OCI-LY1 (cell line): ENCODE results near the gene IL15RA.

ENCODE experiments used
- H2AFZ ChIP-seq: fragments of 200-600 bp; sonication (generic), shearing (Covaris generic); 2 replicates; pipeline ENCODE4 v1.6.0; 2014; ENCODE audit warnings: antibody characterized with exemption, mild to moderate bottlenecking, low read length
- H3F3A ChIP-seq: fragments of 200-600 bp; sonication (generic), shearing (Covaris generic); 2 replicates; pipeline ENCODE4 v1.6.0; 2014; ENCODE audit warnings: mild to moderate bottlenecking, antibody characterized with exemption, low read length, moderate library complexity; ENCODE audit not compliant: insufficient read depth
- H3K27ac ChIP-seq: fragments of 200-600 bp; sonication (generic); 2 replicates; pipeline ENCODE4 v1.5.1; 2014; ENCODE audit warnings: low read length, mixed run types, mild to moderate bottlenecking, low read depth; ENCODE audit not compliant: poor library complexity, severe bottlenecking
- H3K27me3 ChIP-seq: fragments of 200-600 bp; sonication (generic); 2 replicates; pipeline ENCODE4 v1.6.0; 2014; ENCODE audit warnings: antibody characterized with exemption, mild to moderate bottlenecking, low read length, moderate library complexity; ENCODE audit not compliant: insufficient read depth
- H3K36me3 ChIP-seq: fragments of 200-600 bp; sonication (generic); 2 replicates; pipeline ENCODE4 v1.6.1; 2014; ENCODE audit warnings: mild to moderate bottlenecking, antibody characterized with exemption, low read length, moderate library complexity, mixed read lengths; ENCODE audit not compliant: insufficient read depth
- H3K4me1 ChIP-seq: fragments of 200-600 bp; sonication (generic); 2 replicates; pipeline ENCODE4 v1.5.1; 2014; ENCODE audit warnings: mild to moderate bottlenecking, low read length, moderate library complexity; ENCODE audit not compliant: insufficient read depth, severe bottlenecking
- H3K4me2 ChIP-seq: fragments of 200-600 bp; sonication (generic), shearing (Covaris generic); 2 replicates; pipeline ENCODE4 v1.6.1; 2014; ENCODE audit warnings: low read length
- H3K4me3 ChIP-seq: fragments of 200-600 bp; sonication (generic); 2 replicates; pipeline ENCODE4 v1.5.1; 2014; ENCODE audit warnings: low read length, low read depth, mild to moderate bottlenecking, mixed read lengths; ENCODE audit not compliant: poor library complexity, severe bottlenecking
- H3K79me2 ChIP-seq: fragments of 200-600 bp; shearing (Covaris generic); 2 replicates; pipeline ENCODE4 v1.6.1; 2016; ENCODE audit warnings: mixed run types, low read length, mixed read lengths; ENCODE audit not compliant: insufficient read depth
- H3K9ac ChIP-seq: fragments of 200-600 bp; sonication (generic), shearing (Covaris generic); 2 replicates; pipeline ENCODE4 v1.6.1; 2014; ENCODE audit warnings: mild to moderate bottlenecking, low read length, mixed read lengths
- H3K9me2 ChIP-seq: fragments of 200-600 bp; sonication (generic), shearing (Covaris generic); 2 replicates; pipeline ENCODE4 v1.6.1; 2014; ENCODE audit warnings: low read depth, mild to moderate bottlenecking, low read length, mixed read lengths
- H3K9me3 ChIP-seq: fragments of 200-600 bp; shearing (Covaris generic); 2 replicates; pipeline ENCODE4 v1.6.1; 2014; ENCODE audit warnings: low read length, mixed read lengths
- H4K20me1 ChIP-seq: fragments of 200-600 bp; sonication (generic), shearing (Covaris generic); 2 replicates; pipeline ENCODE4 v1.6.0; 2016; ENCODE audit warnings: mild to moderate bottlenecking, low read length; ENCODE audit not compliant: insufficient read depth
- CTCF ChIP-seq: fragments of 200-600 bp; sonication (generic), shearing (Covaris generic); IDR thresholded peaks from 2 replicates; pipeline ENCODE4 v1.5.1; 2017; ENCODE audit warnings: mild to moderate bottlenecking, antibody characterized with exemption, low read length, moderate library complexity, mixed read lengths
- EZH2 ChIP-seq: fragments of 200-600 bp; sonication (generic), shearing (Covaris generic); IDR thresholded peaks from 2 replicates; pipeline ENCODE4 v1.8.0; 2017; ENCODE audit warnings: borderline replicate concordance, mixed run types, mild to moderate bottlenecking, antibody characterized with exemption, low read length, moderate library complexity, mixed read lengths

Gene IL15RA

GRCh38 chr10:6009961-6010360, 32.6 kb upstream of the IL15RA start:
- Histone ChIP-seq H3K36me3 (peaks cover 7% of the 10 kb centered on the region), H3K9ac (no peak overlapping the region), H3K9me2 (no peaks in the 10 kb centered on the region), H3F3A (no peaks in the 10 kb centered on the region), H3K27me3 (no peaks in the 10 kb centered on the region), H3K27ac (no peak overlapping the region), H4K20me1 (no peaks in the 10 kb centered on the region), H2AFZ (no peak overlapping the region), H3K9me3 (peaks cover 8% of the 10 kb centered on the region; the same call in 1 of the 2 replicates), H3K4me1 (peaks cover 15% of the 10 kb centered on the region), H3K4me3 (no peak overlapping the region), H3K79me2 (no peaks in the 10 kb centered on the region), H3K4me2 (no peak overlapping the region)
- TF ChIP-seq EZH2, result no peak
- TF ChIP-seq CTCF, result no peak

- no peak overlapping the region for H3K27ac ChIP-seq
- TF ChIP-seq CTCF (no peak), EZH2 (no peak)
- no peaks in the 10 kb centered on the region for H3K9me2 ChIP-seq
- no peaks in the 10 kb centered on the region for H3K27me3 ChIP-seq
- no peak overlapping the region for H3K4me3 ChIP-seq
- H3K9ac ChIP-seq, result no peak overlapping the region
- H4K20me1 ChIP-seq, result no peaks in the 10 kb centered on the region
- H3F3A ChIP-seq, result no peaks in the 10 kb centered on the region
- H3K4me2 ChIP-seq, result no peak overlapping the region
- peaks cover 8% of the 10 kb centered on the region; the same call in 1 of the 2 replicates for H3K9me3 ChIP-seq
- H3K79me2 ChIP-seq, result no peaks in the 10 kb centered on the region
- peaks cover 7% of the 10 kb centered on the region for H3K36me3 ChIP-seq
- H2AFZ ChIP-seq, result no peak overlapping the region
- H3K4me1 ChIP-seq, result peaks cover 8% of the 10 kb centered on the region
Observed at GRCh38 chr10:6009150-6009549, 31.8 kb upstream of the IL15RA start.

- Histone ChIP-seq H3K9me3 (peaks cover 8% of the 10 kb centered on the region; the same call in 1 of the 2 replicates), H3K4me1 (peaks cover 3% of the 10 kb centered on the region), H3K27me3 (no peaks in the 10 kb centered on the region), H3K4me3 (no peak overlapping the region), H2AFZ (no peak overlapping the region), H3K79me2 (no peaks in the 10 kb centered on the region), H4K20me1 (no peaks in the 10 kb centered on the region), H3K27ac (no peak overlapping the region), H3K36me3 (peaks cover 7% of the 10 kb centered on the region), H3K9ac (no peak overlapping the region), H3K4me2 (no peak overlapping the region), H3F3A (no peaks in the 10 kb centered on the region), H3K9me2 (no peaks in the 10 kb centered on the region)
- TF ChIP-seq CTCF (no peak), EZH2 (no peak)
Observed at GRCh38 chr10:6008497-6009142, 31.3 kb upstream of the IL15RA start.
